ENCODE data around the gene FRAT1.

Gene FRAT1

DNA sequence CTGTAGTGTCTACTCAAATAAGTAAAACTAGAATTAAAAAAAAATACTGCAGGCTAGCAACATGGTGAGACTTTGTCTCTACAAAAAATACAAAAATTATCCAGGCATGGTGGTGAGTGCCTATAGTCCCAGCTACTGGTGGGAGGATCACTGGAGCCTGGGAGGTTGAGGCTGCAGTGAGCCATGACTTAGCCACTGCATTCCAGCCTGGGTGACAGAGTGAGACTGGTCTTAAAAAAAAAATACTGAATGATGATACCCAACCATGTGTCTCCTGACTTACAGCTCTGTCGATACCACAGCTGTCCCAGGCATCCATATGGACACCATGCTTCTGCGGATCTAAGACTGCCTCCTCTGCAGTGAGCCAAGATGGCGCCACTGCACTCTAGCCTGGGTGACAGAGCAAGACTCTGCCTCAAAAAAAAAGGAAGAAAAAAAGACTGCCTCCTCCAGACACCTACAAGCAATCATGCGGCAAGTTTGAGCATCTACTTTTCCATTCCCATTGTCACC is 7.9 kb upstream of the FRAT1 start:
- DNase-seq: no peak

DNA sequence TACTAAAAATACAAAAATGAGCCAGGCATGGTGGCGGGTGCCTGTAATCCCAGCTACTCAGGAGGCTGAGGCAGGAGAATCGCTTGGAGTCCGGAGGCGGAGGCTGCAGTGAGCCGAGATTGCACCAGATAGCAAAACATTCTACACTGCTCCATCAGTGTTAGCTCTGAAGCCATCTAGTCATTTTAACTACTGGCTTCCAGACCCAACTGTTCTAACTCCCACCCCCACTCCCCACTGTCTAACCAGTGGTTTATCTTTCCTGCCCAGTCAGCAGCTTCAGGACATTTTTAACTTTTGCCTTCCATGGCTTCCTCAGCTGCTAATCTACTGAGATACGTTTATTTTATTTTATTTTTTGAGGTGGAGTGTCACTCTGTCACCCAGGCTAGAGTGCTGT is 6.2 kb upstream of the FRAT1 start:
- DNase-seq: no peak

DNA sequence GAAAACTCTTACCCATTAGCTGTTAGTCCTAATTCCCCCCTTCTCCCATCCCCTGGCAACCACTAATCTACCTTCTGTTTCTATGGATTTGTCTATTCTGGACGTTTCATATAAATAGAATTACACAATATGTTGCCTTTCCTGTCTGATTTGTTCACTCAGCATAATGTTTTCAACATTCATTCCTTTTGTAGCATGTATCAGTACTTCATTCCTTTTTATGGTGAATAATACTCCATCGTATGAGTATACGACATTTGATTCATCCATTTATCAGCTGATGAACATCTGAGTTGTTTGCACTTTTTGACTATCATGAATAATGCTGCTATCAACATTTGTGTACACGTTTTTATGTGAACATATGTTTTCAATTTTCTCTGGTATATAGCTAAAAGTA is 4.4 kb upstream of the FRAT1 start:
- no peak for DNase-seq

DNA sequence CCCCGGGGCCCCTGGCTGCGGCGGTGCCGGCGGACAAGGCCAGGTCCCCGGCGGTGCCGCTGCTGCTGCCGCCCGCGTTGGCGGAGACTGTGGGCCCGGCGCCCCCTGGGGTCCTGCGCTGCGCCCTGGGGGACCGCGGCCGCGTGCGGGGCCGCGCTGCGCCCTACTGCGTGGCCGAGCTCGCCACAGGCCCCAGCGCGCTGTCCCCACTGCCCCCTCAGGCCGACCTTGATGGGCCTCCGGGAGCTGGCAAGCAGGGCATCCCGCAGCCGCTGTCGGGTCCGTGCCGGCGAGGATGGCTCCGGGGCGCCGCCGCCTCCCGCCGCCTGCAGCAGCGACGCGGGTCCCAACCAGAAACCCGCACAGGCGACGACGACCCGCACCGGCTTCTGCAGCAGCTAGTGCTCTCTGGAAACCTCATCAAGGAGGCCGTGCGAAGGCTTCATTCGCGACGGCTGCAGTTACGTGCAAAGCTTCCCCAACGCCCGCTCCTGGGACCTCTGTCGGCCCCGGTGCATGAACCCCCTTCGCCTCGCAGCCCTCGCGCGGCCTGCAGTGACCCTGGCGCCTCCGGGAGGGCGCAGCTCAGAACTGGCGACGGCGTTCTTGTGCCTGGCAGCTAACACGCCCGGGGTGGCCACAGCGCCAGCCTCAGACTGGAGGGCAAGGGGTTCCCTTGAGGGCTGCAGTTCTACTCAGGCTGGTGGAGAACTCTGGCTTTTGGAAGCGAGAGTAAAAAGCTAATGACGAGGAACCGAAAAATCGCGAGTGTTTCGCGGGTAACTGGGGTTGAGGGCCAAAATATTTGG is 804 bp downstream of the FRAT1 start:
- DNase-seq: no peak

DNA sequence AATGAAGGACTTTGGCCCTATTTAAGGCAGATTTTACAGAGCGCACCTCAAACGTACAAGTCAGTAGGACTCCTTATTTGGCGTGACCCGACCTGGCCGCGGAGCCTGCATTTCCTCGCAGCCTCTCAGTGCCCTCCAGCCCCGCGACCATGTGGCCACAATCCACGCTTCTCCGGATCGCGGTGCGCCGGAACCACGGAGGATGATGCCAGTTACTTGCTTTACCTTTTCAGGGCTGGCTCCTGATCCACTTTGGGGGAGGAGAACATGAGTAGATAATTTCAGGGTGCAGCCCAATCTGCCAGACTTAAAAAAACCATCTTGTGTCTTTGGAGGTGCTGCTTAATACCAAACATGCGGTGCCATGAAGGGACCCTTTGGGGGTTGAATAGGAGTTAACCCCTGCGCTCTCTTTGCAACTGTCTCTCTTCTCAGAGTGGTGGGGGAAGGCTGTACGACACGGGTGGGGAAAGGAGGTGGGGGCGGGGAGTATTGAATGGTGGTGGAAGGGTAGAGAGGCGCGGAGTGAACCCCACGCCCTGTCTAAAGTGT is 1.5 kb downstream of the FRAT1 start:
- no peak for DNase-seq

DNA sequence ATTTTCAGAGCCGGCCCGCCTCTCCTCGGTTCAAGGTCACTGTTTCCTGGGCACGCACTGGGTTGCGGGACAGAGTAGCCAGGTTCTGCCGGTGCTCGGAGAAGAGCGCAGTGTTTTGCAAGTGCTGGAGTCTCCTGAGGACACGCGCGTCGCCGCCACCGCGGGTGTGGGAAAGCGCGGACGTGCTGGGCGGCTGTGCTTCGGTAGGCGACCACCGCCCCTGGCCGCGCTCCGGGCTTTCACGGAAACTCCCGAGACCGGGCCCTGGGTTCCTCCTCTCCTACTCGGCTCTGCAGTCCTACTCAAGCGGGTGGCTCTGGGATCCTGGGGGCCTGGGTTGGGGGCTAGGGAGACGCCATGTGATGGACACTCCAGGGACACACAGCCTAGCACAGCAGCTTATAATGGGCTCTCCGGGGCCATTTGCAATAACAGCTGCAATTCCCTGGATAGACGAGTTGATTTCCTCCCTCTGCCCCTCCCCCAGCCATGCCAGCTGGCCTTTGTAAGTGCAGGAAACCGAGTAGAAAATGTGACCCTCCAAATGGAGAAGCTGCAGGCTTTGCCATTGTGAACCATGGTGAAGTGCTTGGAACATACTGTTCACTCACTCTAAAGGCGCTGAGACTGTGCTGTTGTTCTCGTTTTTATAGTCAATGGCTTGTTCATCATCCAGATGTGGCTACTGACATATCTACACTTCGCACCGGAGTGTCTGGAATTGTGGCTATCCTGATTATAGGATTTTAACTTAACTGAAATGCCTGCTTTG is 2.1 kb downstream of the FRAT1 start:
- DNase-seq: peak; percentile 26

DNA sequence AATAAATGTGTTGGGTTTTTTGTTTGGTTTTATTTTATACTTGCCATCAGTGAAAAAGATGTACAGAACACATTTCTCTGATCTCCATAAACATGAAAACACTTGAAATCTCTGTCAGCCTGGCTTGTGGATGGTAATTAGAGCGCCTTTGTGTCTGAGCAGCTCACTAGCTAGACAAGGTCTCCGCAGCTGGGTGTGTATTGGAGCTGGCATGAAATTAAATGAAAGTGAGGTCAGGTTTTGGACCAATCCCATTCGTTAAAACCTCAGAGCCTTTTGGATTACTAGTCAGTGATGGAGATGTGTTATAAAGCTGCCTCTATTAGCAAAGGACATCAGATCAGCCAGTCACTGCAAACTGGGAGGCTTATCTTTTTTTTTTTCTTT is 2.7 kb downstream of the FRAT1 start:
- DNase-seq: peak; percentile 56

DNA sequence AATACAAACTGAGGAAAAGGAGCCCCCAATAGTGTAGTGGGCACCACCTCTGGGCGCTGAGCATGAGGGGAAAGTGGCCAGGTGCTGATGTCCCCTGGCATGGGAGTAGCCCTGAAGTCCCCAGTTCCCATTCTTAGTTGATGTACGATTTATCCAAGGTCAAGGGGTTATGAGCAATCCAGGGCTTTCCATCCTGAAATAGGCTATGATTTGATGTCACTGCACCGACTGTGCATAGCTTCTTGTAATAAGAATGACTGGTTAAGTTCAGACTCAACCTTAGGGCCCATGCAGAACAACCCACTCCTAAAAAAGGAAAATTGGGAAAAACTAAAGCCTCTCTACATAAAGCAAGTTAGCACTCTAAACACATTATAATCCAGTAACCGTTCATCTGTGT is 4.4 kb downstream of the FRAT1 start:
- DNase-seq: no peak

DNA sequence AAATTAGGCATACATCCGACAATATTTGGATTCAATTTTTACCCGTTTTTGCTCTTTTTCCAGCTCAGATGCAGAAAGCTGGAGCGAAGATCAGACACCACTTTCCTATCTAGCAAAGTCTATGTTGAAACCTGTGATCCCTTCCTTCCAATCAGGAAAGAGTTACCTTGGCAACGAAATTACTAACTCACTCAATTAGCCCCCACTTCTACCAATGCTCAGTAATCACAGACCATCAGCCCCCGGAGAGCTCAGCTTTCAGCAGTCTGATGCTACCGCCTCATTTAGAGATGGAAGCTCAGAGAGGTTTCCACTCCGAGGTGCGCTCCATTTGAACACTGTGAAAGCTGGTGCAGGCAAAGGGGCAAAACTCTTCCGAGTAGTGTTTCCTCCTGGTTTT is 6.7 kb downstream of the FRAT1 start:
- DNase-seq: no peak

DNA sequence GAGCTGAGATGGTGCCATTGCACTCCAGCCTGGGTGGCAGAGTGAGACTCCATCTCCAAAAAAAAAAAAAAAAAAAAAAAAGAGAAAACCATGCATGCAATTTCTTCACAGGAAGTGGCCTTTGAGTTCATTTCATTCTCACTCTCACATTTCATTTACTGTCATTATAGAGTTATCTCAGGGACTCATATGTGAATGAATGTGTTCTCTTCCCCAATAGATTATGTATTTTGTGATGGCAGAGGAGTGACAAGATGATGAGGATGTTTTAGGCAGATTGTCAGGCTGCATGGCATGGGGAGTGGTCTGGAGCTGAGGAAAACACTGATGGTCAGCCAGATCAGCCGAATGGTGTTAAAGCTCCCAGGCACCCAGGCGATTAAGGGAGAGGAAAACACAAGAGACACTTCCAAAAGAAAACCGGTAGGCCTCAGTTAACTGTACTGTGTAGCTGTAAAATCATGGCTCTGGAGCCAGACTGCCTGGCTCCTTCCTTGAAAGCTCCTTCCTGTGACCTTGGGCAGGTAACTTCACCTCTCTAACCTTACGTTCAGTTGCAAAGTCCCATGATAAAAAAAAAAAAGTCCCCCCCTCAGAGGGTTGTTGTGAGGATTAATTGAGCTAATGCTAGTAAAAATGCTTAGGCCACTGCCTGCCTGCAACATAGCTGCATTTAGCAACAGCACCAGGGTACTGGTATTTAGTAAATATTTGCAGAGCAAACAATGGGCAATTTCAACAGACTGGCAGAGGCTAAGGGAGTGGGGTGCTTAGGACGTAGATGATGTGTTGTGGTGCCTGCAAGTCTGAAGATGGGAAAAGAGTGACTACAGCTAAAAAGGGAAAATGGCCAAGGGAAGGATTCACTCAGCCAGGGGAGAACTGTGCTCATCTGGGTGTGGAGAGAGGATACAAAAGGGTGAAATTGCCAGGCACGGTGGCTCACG is 8.6 kb downstream of the FRAT1 start:
- no peak for DNase-seq

DNA sequence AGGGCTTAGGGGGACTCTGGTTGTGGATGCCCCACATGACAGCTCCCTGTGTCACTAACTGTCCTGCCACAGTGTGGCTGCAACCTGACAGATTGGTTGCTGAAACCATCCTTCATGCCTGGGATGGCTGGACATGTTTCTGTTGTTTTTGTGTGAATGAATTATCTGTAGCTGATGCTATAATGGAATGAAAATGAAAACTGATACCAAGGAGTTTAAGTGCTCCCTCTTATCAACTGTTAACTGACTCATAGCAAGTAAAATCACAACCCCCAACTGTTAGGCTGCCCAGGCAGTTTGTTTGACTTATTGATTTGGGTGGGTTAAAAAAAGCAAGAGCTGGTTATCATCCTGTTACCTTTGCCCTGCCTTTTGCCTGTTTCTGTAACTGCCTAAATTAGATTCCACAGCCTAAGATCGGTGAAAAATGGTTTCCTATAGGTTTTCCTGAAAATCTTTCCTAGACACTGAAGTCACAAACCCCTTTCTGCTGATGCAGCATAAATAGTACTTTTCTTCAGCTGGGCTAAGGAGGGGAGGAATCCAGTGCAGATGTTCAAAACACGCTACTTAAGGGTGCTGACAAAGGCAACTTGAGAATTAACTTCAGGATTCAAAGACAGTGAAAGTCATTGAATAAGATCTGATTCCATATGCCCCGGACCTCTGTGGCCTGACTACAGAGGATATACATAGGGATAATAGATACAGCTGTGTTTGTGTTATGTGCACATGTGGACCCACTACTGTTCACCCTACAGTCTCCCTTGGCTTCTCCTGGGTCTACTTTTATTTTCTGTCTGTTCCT is 9.8 kb downstream of the FRAT1 start:
- no peak for DNase-seq

DNA sequence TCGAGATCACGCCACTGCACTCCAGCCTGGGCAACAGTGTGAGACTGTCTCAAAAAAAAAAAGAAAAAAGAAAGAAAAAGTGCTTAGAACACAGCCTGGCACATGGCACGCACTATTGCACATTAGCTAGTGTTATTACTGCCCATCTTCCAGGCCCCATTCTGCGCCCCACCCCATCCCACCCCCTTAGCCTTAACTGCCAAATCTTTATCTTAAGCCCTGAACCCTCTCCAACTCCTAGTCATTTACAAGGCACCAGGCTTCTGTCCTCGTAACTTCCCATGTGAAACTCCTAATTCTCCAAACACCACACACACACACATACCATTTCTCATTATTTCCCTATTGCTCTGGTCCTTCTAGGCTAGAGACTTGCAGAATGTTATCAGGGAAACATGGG is 10.7 kb downstream of the FRAT1 start:
- no peak for DNase-seq

DNA sequence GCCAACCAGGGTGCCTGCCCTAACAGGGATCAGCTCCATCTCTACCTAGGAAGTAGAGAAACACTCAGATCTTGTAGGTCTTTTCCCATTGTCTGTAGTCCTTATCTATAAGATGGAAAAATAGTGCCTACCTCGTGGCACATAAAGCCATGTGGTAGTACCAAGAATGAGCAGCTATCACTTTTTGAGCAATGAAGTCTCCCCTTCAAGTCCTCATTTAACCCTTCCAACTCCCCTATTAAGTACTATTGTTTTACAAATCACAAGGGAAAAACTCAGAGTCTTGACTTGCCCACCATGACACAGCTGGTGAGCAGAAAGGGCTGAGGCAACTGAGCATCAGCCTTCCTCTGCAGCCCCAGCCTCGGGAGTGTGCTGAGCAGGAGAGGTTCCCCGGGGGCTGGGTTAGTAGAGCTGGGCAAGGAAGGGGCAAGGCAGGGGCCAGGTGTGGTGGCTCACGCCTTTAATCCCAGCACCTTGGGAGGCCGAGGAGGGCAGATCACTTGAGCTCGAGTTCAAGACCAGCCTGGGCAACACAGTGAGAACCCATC is 12.2 kb downstream of the FRAT1 start:
- no peak for DNase-seq

DNA sequence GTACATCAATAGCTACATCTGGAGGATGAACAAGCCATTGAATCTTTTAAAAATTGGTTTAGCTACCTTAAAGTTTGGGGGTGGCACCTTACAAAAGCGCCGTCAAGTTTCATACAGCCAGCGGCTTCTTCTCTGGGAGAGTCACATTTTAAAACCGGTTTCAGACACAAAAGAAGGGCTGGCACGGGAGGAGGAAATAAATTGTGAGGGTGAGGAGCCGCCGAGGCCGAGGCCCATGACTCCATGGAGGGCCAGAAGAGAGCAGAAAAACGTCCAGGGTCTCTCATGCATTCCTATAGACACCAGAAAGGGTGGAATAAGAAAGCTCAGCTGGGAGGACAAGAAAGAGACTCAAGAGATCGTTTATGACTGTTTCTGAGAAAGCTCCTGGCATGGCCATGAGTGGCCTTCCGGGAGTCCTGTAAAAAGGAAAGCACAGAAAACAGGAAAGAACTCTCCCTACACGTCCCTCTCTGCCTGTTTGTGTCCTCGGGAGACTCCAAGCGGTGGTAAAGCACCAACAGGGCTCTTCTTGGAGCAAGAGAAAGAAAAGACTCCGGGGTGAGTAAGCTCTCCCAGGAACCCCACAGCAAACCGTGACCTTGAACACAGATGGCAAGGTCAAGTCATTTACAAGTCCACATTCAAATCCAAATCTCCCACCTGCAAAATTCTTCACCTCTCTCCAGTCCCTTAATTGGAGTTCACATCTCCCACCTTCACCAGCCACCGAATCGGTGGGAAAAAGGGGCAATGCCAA is 13.7 kb downstream of the FRAT1 start:
- no peak for DNase-seq

DNA sequence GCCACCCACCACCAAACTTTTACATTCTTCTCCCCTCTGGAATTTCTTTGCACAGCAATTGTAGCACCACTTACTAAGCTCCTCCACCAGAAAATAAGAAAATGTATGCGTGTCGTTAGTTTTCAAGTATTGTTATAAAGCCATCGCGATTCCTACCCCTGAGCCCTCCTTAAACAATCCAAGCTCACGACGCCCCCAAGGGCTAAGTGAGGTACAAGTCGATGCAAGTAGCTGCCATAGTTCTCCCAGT is 14.2 kb downstream of the FRAT1 start:
- DNase-seq: no peak

DNA sequence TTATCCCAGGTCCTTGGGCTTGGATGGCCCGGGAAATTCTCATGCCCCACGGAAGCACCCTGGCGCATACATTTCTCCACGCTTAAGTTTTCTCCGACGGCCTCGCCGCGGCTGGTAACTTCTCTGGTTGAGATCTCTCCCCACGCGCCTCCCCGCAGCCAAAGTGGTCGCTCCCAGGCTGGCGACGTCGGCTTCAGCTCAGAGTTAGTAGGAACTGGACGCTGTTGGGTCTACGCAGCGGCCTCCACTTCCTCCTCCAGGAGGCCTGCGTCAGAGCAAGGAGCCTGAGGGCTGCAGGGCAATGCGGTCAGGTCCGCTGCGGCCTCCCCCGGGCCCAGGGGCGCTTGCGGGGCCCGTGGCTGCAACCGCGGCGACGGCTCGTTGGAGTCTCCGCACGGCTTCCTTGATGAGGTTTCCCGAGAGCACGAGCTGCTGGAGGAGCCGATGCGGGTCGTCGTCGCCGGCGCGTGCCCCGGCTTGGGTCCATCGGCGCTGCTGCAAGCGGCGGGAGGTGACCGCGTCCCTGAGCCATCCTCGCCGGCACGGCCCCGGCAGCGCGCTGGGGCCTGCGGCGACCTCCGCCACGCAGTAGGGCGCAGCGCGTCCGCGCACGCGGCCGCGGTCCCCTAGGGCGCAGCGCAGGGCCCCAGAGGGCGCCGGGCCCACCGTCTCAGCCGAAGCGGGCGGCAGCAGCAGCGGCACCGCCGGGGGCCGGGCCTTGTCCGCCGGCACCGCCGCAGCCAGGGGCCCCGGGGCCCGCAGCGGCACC is 14.7 kb downstream of the FRAT1 start:
- DNase-seq: no peak

DNA sequence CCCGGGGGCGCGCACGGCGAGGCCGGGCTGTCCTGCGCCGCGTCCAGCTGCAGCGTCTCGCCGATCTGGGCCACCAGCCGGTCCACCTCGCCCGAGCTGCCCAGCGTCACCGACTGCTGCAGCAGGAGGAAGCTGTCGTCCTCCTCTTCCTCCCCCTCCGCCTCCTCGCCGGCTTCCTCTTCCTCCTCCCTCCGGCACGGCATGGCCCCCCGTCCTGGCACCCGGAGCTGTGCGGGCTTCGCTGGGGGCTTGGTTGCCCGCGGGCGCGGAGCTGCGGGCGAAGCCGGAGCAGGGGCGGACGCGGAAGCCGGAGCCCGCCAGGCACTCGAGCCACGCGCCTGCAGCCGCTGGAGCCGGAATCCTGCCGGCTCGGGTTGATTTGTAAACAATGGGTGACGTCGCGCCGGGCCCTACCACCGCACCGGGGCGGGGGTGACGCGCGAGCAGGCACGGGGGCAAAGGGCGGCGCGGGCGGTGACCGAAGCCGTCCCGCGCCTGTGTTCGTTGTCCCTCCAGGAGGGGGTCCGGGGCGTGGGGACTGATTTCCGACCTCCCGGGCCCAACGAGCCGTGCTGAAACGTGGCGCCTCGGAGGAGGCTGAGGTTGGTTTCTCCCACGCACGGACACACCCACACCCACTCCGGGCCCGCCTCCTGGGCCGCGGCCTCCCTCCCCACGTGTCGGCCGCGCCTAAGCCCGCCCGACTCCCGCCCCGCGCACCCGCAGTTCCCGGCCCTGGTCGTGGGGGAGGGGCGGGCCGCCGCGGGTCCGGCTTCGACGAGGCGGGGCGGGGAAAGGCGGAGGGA is 15.5 kb downstream of the FRAT1 start, which contains the start of gene FRAT2:
Gene FRAT2, minus strand, starts transcription at position 360 of the 806 bp plus-strand sequence. Its CDS starts 157 bp downstream, at position 203.
- peak; percentile 63 for DNase-seq

DNA sequence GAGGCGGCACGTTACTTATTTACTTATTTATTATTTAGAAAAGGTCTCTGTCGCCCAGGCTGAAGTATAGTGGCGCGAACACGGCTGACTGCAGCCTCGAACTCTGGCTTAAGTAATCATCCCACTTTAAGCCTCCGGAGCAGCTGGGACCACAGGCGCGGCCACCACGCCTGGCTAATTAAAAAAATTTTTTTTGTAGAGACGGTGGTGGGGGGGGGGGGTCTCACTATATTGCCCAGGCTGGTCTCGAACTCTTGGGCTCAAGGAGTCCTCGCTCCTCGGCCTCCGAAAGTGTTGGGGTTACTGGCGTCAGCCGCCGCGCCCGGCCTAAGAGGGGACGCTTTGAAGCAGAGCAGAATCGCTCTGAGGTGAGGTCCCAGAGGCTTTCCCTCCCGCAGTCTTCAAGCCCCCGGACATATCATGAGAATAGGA is 16.1 kb downstream of the FRAT1 start:
- no peak for DNase-seq

DNA sequence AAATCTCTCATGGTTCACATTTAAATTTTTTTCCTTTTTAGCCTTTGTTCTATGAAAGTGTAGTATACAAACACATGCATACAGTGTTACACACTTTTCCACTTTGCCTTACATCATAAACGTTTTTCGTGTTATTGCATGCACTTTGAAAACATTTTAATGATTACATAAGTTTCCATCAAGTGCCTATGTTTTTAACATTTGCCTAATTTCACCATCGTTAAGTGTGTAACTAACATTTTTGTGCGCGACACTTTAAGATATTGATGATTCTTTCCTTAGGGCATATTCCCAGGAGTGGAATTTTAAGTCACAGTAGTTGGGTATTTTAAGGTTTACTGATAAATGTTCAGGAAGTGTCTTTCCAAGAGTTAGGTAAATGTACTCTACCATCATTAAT is 16.9 kb downstream of the FRAT1 start:
- no peak for DNase-seq
